ENCODE results near the gene AMOTL2. TPM values are rescaled to one million over a fixed set of nuclear protein-coding genes. Genes with fewer than 3 reads are reported as not detected.

AMOTL2 gene
- 0.15 TPM for polyA plus RNA-seq (2012; ENCODE audit: missing spikeins)

- FAIRE-seq (no peak), DNase-seq (ENCODE audit: insufficient read length) (peak; percentile 56)
- no peak for TF ChIP-seq POLR2AphosphoS5 (IDR thresholded peaks at IDR 0.05; ENCODE audit: low read depth, low read length)
- TF ChIP-seq POLR2A (IDR thresholded peaks at IDR 0.05; ENCODE audit: low read depth, low read length), result no peak
- TF ChIP-seq TAF1 (IDR thresholded peaks at IDR 0.05; ENCODE audit: borderline replicate concordance, low read depth, low read length), result no peak
These were observed at the start of gene AMOTL2 for GRCh38 chr3:134374105-134374790. TSS of gene AMOTL2 (minus strand) at chr3:134374447. CDS start at chr3:134371433, 3,014 bp downstream.

GRCh38 chr3:134423153-134423552 is 48.9 kb upstream of the AMOTL2 start:
- no peak for TF ChIP-seq TAF1 (IDR thresholded peaks at IDR 0.05; ENCODE audit: borderline replicate concordance, low read depth, low read length)
- TF ChIP-seq POLR2A (IDR thresholded peaks at IDR 0.05; ENCODE audit: low read depth, low read length), result no peak
- TF ChIP-seq POLR2AphosphoS5 (IDR thresholded peaks at IDR 0.05; ENCODE audit: low read depth, low read length), result no peak
- DNase-seq (ENCODE audit: insufficient read length) (no peak), FAIRE-seq (no peak)

DNA sequence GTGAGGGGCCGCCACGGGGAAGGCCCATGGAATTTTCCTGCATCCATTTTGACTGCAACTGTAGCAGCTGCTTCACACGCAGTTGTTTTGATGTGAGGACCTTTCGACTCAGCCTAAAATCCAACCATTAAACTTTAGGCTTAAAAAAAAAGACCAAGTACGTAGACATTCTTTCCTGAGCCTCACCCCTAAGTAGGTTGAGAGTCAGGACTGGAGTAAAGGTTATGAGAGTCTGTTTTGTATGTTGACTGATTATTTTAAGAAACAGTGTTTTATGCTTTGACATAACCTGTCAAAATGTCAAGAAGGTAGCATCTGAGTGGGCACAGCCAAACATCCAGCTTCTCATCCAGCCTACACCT is 45.7 kb upstream of the AMOTL2 start:
- FAIRE-seq, result no peak
- no peak for TF ChIP-seq POLR2A (IDR thresholded peaks at IDR 0.05; ENCODE audit: low read depth, low read length)
- no peak for TF ChIP-seq POLR2AphosphoS5 (IDR thresholded peaks at IDR 0.05; ENCODE audit: low read depth, low read length)
- no peak for TF ChIP-seq TAF1 (IDR thresholded peaks at IDR 0.05; ENCODE audit: borderline replicate concordance, low read depth, low read length)

DNA sequence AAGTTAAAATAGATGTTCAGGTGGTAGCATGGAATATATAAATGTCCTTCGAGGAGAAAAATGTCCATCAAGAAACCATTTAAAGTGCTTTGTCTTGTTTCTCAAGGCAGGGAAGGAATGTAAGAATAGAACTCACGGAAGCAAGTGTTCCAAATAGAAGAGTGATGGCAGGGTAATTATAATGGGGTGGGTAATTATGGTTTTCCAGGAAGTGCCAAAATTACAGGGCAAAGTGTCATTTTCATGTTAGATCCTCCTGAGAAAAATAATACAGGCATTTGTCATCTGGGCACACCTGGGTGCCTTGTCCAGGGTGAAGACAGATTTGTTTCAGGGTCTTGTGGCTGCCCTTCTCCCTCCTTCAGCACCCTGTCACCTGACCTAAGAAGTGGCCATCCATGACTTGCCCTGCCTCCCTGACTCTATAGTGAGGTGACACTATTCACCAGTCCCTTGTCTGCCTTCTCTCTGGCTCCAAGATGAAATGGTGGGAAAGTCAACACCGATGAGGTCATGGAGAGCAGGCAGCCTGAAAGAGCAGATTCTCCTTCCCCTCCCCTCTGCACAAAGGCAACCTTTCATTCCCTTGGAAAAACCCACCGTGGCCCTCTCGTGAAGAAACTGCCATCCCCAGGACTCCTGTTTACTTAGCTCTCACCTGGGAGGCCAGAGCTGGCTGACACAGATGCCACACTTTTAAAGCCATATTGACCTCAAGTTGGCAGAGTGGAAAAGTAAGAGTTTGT is 45.1 kb upstream of the AMOTL2 start:
- DNase-seq (ENCODE audit: insufficient read length) (no peak), FAIRE-seq (no peak)
- TF ChIP-seq POLR2A (IDR thresholded peaks at IDR 0.05; ENCODE audit: low read depth, low read length), result no peak
- TF ChIP-seq TAF1 (IDR thresholded peaks at IDR 0.05; ENCODE audit: borderline replicate concordance, low read depth, low read length), result no peak
- TF ChIP-seq POLR2AphosphoS5 (IDR thresholded peaks at IDR 0.05; ENCODE audit: low read depth, low read length), result no peak

More for the DNA sequence above, 45.7 kb upstream of the AMOTL2 start:
- no peak for DNase-seq (ENCODE audit: insufficient read length)

DNA sequence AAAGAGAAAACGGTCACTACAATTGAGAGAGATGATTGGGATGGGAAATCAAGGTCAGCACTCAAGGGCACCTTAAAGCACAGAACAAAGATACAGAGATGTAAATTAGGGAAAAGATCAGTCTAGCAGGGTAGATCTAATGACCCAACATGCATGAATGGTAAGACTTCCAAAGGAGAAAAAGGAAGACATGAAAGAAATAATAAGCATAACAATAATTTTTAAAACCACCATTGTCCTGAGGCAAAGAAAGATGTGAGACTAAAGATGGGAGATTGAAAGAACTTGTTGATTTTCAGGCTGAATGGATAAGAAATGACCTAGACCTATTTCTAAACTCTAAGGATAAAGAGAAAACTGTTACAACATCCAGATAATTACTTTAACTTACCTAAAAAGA is 34.8 kb upstream of the AMOTL2 start:
- TF ChIP-seq POLR2A (IDR thresholded peaks at IDR 0.05; ENCODE audit: low read depth, low read length), result no peak
- no peak for TF ChIP-seq TAF1 (IDR thresholded peaks at IDR 0.05; ENCODE audit: borderline replicate concordance, low read depth, low read length)
- TF ChIP-seq POLR2AphosphoS5 (IDR thresholded peaks at IDR 0.05; ENCODE audit: low read depth, low read length), result no peak
- FAIRE-seq, result no peak

GRCh38 chr3:134407239-134407625 is 33.0 kb upstream of the AMOTL2 start:
- no peak for FAIRE-seq
- TF ChIP-seq POLR2A (IDR thresholded peaks at IDR 0.05; ENCODE audit: low read depth, low read length) (no peak), POLR2AphosphoS5 (IDR thresholded peaks at IDR 0.05; ENCODE audit: low read depth, low read length) (no peak), TAF1 (IDR thresholded peaks at IDR 0.05; ENCODE audit: borderline replicate concordance, low read depth, low read length) (no peak)
- no peak for DNase-seq (ENCODE audit: insufficient read length)

More for the DNA sequence above, 34.8 kb upstream of the AMOTL2 start:
- no peak for DNase-seq (ENCODE audit: insufficient read length)

GRCh38 chr3:134406331-134407238 is 32.3 kb upstream of the AMOTL2 start:
- no peak for FAIRE-seq
- TF ChIP-seq POLR2A (IDR thresholded peaks at IDR 0.05; ENCODE audit: low read depth, low read length) (no peak), POLR2AphosphoS5 (IDR thresholded peaks at IDR 0.05; ENCODE audit: low read depth, low read length) (no peak), TAF1 (IDR thresholded peaks at IDR 0.05; ENCODE audit: borderline replicate concordance, low read depth, low read length) (no peak)
- DNase-seq (ENCODE audit: insufficient read length), result no peak

GRCh38 chr3:134404366-134404885 is 30.2 kb upstream of the AMOTL2 start:
- TF ChIP-seq POLR2AphosphoS5 (IDR thresholded peaks at IDR 0.05; ENCODE audit: low read depth, low read length) (no peak), POLR2A (IDR thresholded peaks at IDR 0.05; ENCODE audit: low read depth, low read length) (no peak), TAF1 (IDR thresholded peaks at IDR 0.05; ENCODE audit: borderline replicate concordance, low read depth, low read length) (no peak)
- DNase-seq (ENCODE audit: insufficient read length) (no peak), FAIRE-seq (no peak)

DNA sequence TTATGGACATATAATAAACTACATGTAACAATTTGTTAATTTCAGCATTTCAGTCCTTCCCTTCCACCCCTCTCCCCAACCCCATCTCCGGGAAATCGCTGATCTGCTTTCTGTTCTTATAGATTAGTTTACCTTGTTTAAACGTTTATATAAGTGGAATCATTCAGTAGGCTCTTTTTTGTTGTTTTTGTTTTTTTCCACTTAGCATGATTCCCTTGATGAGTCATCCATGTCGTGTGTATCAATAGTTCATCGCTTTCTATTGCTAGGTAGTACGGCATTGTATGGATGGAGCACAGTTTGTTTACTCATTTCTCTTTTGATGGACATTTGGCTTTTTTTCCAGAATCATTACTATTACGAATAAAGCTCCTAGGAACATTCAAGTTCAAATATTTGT is 23.5 kb upstream of the AMOTL2 start:
- FAIRE-seq (no peak), DNase-seq (ENCODE audit: insufficient read length) (no peak)
- no peak for TF ChIP-seq POLR2A (IDR thresholded peaks at IDR 0.05; ENCODE audit: low read depth, low read length)

GRCh38 chr3:134395103-134395502 is 20.9 kb upstream of the AMOTL2 start:
- no peak for DNase-seq (ENCODE audit: insufficient read length)
- FAIRE-seq, result no peak
- TF ChIP-seq POLR2A (IDR thresholded peaks at IDR 0.05; ENCODE audit: low read depth, low read length), result no peak
- no peak for TF ChIP-seq POLR2AphosphoS5 (IDR thresholded peaks at IDR 0.05; ENCODE audit: low read depth, low read length)
- no peak for TF ChIP-seq TAF1 (IDR thresholded peaks at IDR 0.05; ENCODE audit: borderline replicate concordance, low read depth, low read length)

GRCh38 chr3:134394380-134394779 is 20.1 kb upstream of the AMOTL2 start:
- DNase-seq (ENCODE audit: insufficient read length) (no peak), FAIRE-seq (no peak)
- TF ChIP-seq POLR2AphosphoS5 (IDR thresholded peaks at IDR 0.05; ENCODE audit: low read depth, low read length), result no peak
- TF ChIP-seq TAF1 (IDR thresholded peaks at IDR 0.05; ENCODE audit: borderline replicate concordance, low read depth, low read length), result no peak
- TF ChIP-seq POLR2A (IDR thresholded peaks at IDR 0.05; ENCODE audit: low read depth, low read length), result no peak
